Subcutaneous adipose tissue (tissue), 4 donors: ENCODE measurements around the gene NFKB1. TPM values are rescaled to one million over a fixed set of nuclear protein-coding genes. Genes with fewer than 3 reads are reported as not detected.

Experiments
- total RNA-seq, 4 donors: library from RNA; depleted of rRNA; stranded (reverse); fragments of >200 nt; gene quantifications; one replicate each; pipeline ENCODE4 v1.1.0, GENCODE V29; 2016
- TF ChIP-seq, protein P1 (sequence below): fragments of 450-650 bp; IDR thresholded peaks from one replicate; pipeline ENCODE4 v1.5.1; 2016; ENCODE audit warnings: low read depth, mild to moderate bottlenecking, control low read depth, antibody characterized with exemption, moderate library complexity

The NFKB1 gene
- total RNA-seq, 4 donors from 2014 or later: 30.4 to 35.4 (median 32.6) TPM

DNA sequence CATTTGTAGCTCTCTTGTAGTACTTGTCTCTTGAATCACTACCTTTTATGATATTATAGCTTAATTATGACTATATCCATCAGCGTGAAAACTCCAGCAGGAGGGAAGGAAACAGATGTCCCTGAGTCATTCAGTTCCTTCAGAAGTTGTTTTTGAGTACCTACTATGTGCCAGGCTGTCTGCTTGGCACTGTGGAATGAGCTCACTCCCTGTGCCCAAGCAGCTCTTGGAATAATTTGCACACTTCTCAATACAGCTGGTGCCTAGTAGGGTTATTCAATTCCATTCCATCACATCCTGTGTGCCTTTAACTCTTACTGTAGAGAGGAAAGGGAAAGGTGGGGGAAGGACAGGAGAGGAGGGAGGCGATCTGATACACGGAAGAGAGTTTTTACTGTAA is 77.1 kb downstream of the NFKB1 start:
- TF ChIP-seq, protein P1, sequence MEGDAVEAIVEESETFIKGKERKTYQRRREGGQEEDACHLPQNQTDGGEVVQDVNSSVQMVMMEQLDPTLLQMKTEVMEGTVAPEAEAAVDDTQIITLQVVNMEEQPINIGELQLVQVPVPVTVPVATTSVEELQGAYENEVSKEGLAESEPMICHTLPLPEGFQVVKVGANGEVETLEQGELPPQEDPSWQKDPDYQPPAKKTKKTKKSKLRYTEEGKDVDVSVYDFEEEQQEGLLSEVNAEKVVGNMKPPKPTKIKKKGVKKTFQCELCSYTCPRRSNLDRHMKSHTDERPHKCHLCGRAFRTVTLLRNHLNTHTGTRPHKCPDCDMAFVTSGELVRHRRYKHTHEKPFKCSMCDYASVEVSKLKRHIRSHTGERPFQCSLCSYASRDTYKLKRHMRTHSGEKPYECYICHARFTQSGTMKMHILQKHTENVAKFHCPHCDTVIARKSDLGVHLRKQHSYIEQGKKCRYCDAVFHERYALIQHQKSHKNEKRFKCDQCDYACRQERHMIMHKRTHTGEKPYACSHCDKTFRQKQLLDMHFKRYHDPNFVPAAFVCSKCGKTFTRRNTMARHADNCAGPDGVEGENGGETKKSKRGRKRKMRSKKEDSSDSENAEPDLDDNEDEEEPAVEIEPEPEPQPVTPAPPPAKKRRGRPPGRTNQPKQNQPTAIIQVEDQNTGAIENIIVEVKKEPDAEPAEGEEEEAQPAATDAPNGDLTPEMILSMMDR: no peak

DNA sequence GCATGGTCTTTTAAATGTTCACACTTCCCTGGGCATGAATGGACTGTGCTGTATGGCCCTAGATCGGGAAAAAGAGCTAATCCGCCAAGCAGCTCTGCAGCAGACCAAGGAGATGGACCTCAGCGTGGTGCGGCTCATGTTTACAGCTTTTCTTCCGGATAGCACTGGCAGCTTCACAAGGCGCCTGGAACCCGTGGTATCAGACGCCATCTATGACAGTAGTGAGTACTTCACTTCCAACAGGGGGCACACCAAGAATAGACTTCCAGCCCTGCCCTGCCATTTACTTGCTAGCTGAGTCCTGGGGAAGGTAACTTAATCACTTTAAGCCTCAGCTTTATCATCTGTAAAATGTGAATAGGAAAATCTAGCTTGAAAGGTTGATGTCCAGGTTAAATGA is 77.7 kb downstream of the NFKB1 start:
- TF ChIP-seq, protein P1: no peak

DNA sequence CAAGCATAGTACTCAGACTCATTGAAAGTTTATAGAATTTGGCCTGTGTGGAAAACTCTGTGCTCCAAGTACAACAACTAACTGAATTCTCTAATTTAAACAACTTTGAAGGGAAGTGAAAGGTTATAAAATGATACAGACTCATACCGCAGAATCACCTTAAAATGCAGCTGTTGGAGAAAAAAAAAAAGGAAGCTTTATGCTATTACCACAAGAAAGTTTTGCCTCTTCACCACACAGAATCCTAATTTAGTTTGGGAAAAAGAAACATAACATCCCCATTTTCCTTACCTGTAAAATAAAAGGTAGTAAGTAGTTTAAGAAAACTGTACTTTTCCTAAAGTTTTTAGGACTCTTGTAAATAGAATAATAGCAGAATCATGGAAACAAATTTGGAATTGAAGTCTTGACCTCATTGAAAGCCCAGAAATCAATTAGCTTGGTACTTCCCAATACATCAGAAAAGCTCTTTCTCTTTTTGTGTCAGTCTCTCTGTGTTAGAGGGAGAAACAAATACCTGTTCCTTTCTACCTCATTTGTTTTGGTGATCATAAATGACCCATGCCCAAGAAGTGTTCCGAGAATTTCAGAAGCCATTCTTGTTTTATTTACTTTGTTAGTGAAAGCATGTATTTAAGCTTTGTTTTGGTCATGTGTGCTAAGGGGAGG is 78.8 kb downstream of the NFKB1 start:
- TF ChIP-seq, protein P1: no peak

DNA sequence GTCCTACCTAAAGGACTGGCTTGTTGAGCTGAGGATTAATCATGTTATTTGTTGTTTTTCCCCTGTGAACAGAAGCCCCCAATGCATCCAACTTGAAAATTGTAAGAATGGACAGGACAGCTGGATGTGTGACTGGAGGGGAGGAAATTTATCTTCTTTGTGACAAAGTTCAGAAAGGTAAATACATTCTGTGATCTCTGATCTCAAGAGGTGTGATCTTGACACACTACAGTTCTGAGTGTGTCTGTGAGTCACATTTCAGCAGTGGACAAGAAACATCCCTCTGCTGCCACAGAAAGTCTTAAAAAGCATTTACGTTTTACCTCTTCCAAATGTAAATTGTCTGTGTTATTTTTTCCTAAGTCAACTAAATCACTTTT is 79.3 kb downstream of the NFKB1 start:
- TF ChIP-seq, protein P1: no peak

DNA sequence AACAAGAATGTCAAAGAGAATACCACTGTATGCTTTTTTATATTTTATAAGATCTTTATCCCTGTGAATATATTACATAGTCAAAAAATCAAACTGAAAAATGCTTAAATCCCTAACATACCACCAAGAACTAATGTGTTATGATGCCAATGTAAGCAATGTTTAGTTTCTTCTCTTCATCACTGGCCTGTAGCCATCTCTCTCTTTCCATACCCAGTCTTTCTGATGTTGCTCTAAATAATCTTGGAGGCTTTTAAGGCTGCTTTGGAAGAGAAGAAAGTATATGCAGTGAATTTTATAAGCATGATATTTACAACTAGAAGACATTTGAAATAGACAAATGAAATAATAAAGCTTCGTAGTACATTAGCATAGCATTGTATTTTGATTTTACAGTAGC is 82.9 kb downstream of the NFKB1 start:
- TF ChIP-seq, protein P1: no peak

DNA sequence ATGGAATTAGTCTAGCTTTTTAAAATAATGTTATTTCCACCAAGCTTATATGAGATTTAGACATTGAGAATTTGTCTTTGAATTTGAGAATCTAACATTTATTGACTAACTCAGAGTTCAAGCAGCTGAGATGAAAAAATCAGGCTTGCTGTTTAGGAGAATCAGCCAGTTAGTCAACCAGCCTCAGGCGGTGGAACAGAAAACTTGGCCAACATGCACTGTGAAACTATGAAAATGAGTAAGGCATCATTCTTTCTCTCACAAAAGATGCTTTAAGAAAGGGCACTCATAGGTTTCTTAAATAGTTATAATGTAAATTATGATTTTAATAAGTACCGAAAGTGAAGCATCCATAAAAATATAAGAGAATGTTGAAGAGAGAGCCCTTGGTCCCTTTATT is 84.2 kb downstream of the NFKB1 start:
- TF ChIP-seq, protein P1: no peak

DNA sequence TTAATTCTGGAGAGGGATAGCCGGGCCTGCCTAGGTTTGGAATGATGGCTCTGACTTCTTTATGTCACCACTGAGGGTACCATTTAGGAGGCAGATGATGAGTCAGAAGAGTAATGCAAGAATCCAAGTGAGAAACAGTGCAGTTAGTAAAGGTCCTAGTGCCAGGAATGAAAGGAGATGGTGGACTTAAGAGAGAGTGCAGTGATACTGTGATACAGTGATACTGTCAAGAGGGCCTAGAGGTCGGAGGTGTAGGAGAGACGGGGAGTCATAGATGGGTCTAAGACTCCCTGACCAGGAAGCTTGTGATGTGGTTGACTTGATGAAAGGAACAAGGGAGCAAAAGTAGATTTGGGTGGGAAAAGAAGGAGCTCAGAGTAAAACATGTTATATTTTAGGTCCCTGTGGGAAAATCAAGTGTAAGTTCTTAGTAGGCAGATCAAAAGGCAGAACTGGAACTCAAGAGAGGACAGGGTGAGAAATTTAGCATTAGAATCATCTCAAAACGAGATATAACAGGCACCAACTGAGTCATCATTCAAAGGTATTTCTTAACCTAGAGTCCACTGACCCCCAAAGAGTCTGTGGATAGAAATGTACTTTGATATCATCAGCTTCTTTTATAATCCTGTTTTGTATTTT is 85.0 kb downstream of the NFKB1 start:
- TF ChIP-seq, protein P1: no peak
